Keratinocyte (primary cell): ENCODE data around the gene PEX10. TPM values are rescaled to one million over a fixed set of nuclear protein-coding genes. Genes with fewer than 3 reads are reported as not detected.

ENCODE experiments used
- DNase-seq: peaks from one replicate; pipeline ENCODE4 v3.0.0-alpha.2; 2011; ENCODE audit warnings: low read depth, missing footprints, low spot score
- FAIRE-seq: peaks from 2 replicates; lab custom pipeline; 2011; peaks lifted over from hg19 to GRCh38; lab: Jason Lieb, UNC
- H2AFZ ChIP-seq: 2 replicates; pipeline ENCODE4 v1.6.0; 2012; ENCODE audit warnings: low read length, control low read depth, inconsistent platforms; ENCODE audit not compliant: control insufficient read depth
- H3K27ac ChIP-seq: 2 replicates; pipeline ENCODE4 v1.5.1; 2011; ENCODE audit warnings: low read length; ENCODE audit not compliant: control insufficient read depth, insufficient read depth
- H3K27me3 ChIP-seq: 3 replicates; pipeline ENCODE4 v1.6.0; 2011; ENCODE audit warnings: low read length; ENCODE audit not compliant: control insufficient read depth, insufficient read depth; ENCODE audit errors: extremely low read depth
- H3K36me3 ChIP-seq, 2 experiments: 2 replicates in 1 of 2; 3 replicates in 1 of 2; pipeline ENCODE4 v1.5.1; 2011; ENCODE audit warnings: low read length in 2 of 2, mild to moderate bottlenecking in 1 of 2; ENCODE audit not compliant: control insufficient read depth in 2 of 2, insufficient read depth in 2 of 2; ENCODE audit errors: extremely low read depth in 1 of 2
- H3K4me1 ChIP-seq: 3 replicates; pipeline ENCODE4 v1.5.1; 2011; ENCODE audit warnings: low read length; ENCODE audit not compliant: control insufficient read depth, insufficient read depth; ENCODE audit errors: extremely low read depth
- H3K4me2 ChIP-seq: 3 replicates; pipeline ENCODE4 v1.6.0; 2011; ENCODE audit warnings: low read depth, low read length; ENCODE audit not compliant: control insufficient read depth, insufficient read depth; ENCODE audit errors: extremely low read depth
- H3K4me3 ChIP-seq, 3 experiments: fragments of 200-600 bp in 1 of 3; sonication (generic) in 1 of 3; 2 replicates in 2 of 3; 3 replicates in 1 of 3; pipeline ENCODE4 v1.5.1; 2011 to 2016; ENCODE audit warnings: low read length in 3 of 3, mild to moderate bottlenecking in 3 of 3, control low read depth in 2 of 3, inconsistent platforms in 1 of 3, low read depth in 1 of 3, mixed read lengths in 1 of 3, mixed run types in 1 of 3, moderate library complexity in 1 of 3; ENCODE audit not compliant: control insufficient read depth in 2 of 3, insufficient read depth in 2 of 3; ENCODE audit errors: extremely low read depth in 1 of 3
- H3K79me2 ChIP-seq: 2 replicates; pipeline ENCODE4 v1.6.0; 2012; ENCODE audit warnings: low read length; ENCODE audit not compliant: control insufficient read depth, insufficient read depth
- H3K9ac ChIP-seq: 3 replicates; pipeline ENCODE4 v1.6.0; 2011; ENCODE audit warnings: low read length; ENCODE audit not compliant: control insufficient read depth, insufficient read depth; ENCODE audit errors: extremely low read depth
- H3K9me1 ChIP-seq: 3 replicates; pipeline ENCODE4 v1.6.0; 2011; ENCODE audit warnings: low read length; ENCODE audit not compliant: control insufficient read depth, insufficient read depth; ENCODE audit errors: extremely low read depth
- H3K9me3 ChIP-seq: 2 replicates; pipeline ENCODE4 v1.5.1; 2012; ENCODE audit warnings: low read depth, low read length; ENCODE audit not compliant: control insufficient read depth
- H4K20me1 ChIP-seq: 3 replicates; pipeline ENCODE4 v1.6.0; 2011; ENCODE audit warnings: low read length; ENCODE audit not compliant: control insufficient read depth, insufficient read depth; ENCODE audit errors: extremely low read depth
- EZH2 ChIP-seq: IDR thresholded peaks from one replicate; pipeline ENCODE4 v1.6.1; 2012; ENCODE audit warnings: inconsistent platforms, mild to moderate bottlenecking, low read length, moderate library complexity
- dilution Hi-C: fragments of 300-500 bp; cut with MboI; formaldehyde crosslinking; loops from one replicate; pipeline ENCODE4 v1.7.0; 2020; ENCODE audit warnings: low sequenced_read_pairs; ENCODE audit not compliant: extremely low pct_ligation_motif_present
- polyA plus RNA-seq, 5 experiments: library from polyadenylated mRNA; depleted of rRNA in 3 of 5; stranded (reverse) in 3 of 5; stranded (forward) in 1 of 5; unstranded in 1 of 5; fragments of >200 nt; gene quantifications; 1 replicate in 1 of 5; 2 replicates in 3 of 5; 3 replicates in 1 of 5; pipeline versions ENCODE4 v1.2.1 to v1.2.3, GENCODE V29; 2011 to 2012; ENCODE audit warnings: missing spikeins in 2 of 5, low read depth in 1 of 5, low replicate concordance in 1 of 5
- TF ChIP-seq, protein P1 (sequence below), 3 experiments: IDR thresholded peaks in 1 of 3; conservative IDR thresholded peaks in 1 of 3; optimal IDR thresholded peaks in 1 of 3; 2 replicates in 2 of 3; 3 replicates in 1 of 3; pipeline versions ENCODE3 to v1.5.1; 2011; ENCODE audit warnings: low read length in 3 of 3, mild to moderate bottlenecking in 3 of 3, moderate library complexity in 2 of 3, control low read depth in 1 of 3, inconsistent platforms in 1 of 3; ENCODE audit not compliant: insufficient read depth in 2 of 3; ENCODE audit errors: extremely low read depth in 1 of 3

The PEX10 gene
- polyA plus RNA-seq, 1 donor (not counting 4 experiments of a cell fraction or from before 2014, with no cell fraction given) = 13.8 TPM

DNA sequence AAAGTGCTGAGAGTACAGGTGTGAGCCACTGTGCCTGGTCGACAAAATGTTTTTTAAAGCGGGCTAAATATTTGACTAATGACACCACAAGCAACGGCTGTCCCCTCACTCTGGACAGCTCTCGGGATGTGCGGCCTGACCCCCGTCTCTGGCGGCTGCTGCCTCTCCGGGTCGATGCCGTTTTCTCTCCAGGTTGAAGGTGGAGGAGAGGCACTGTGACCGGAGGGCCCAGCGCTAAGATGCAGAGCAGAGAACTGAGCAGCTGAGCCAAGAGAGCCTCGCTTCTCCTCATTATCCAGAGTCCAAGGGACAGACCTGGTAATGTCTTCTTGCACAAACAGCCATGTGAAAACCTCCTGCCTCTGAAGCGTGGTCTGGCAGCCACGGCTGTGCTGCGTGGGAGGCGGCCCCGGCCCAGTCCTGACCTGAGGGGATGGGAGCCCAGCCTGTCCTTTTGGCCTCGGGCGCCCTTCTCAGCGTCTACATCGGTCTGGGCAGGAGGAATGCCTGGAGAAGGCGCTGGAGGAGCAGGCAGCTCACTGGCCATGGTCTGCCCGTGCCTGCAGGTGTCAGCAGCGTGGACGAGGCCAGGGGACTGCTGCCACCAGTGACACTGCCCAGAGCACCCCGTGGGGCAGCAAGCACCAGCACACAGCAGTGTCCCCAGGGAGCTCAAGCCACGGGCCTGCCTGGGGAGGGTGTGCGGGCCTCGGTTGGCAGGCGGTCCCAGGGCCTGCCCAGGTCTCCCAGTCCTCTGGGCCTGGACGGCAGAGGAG, 31.4 kb downstream of the PEX10 start:
- H3K79me2 ChIP-seq = no peaks in the 10 kb centered on the region
- no peak overlapping the region for H3K4me3 ChIP-seq
- no peaks in the 10 kb centered on the region for H4K20me1 ChIP-seq
- no peak overlapping the region for H3K4me2 ChIP-seq
- H2AFZ ChIP-seq = no peak overlapping the region
- TF ChIP-seq, protein P1, sequence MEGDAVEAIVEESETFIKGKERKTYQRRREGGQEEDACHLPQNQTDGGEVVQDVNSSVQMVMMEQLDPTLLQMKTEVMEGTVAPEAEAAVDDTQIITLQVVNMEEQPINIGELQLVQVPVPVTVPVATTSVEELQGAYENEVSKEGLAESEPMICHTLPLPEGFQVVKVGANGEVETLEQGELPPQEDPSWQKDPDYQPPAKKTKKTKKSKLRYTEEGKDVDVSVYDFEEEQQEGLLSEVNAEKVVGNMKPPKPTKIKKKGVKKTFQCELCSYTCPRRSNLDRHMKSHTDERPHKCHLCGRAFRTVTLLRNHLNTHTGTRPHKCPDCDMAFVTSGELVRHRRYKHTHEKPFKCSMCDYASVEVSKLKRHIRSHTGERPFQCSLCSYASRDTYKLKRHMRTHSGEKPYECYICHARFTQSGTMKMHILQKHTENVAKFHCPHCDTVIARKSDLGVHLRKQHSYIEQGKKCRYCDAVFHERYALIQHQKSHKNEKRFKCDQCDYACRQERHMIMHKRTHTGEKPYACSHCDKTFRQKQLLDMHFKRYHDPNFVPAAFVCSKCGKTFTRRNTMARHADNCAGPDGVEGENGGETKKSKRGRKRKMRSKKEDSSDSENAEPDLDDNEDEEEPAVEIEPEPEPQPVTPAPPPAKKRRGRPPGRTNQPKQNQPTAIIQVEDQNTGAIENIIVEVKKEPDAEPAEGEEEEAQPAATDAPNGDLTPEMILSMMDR (optimal IDR thresholded peaks at IDR 0.05 in 1 of 3, IDR thresholded peaks at IDR 0.05 in 1 of 3, conservative IDR thresholded peaks at IDR 0.05 in 1 of 3; ENCODE audit: extremely low read depth in 1 of 3, insufficient read depth in 2 of 3, low read length in 3 of 3) = no peak
- no peak for TF ChIP-seq EZH2
- no peak for DNase-seq
- H3K9me3 ChIP-seq = no peaks in the 10 kb centered on the region
- no peaks in the 10 kb centered on the region for H3K9me1 ChIP-seq
- dilution Hi-C loops = no loop called here
- H3K36me3 ChIP-seq = no peaks in the 10 kb centered on the region
- peaks cover 21% of the 10 kb centered on the region for H3K27me3 ChIP-seq
- no peak overlapping the region for H3K27ac ChIP-seq
- FAIRE-seq = no peak
- H3K9ac ChIP-seq = no peak overlapping the region
- no peaks in the 10 kb centered on the region for H3K4me1 ChIP-seq

DNA sequence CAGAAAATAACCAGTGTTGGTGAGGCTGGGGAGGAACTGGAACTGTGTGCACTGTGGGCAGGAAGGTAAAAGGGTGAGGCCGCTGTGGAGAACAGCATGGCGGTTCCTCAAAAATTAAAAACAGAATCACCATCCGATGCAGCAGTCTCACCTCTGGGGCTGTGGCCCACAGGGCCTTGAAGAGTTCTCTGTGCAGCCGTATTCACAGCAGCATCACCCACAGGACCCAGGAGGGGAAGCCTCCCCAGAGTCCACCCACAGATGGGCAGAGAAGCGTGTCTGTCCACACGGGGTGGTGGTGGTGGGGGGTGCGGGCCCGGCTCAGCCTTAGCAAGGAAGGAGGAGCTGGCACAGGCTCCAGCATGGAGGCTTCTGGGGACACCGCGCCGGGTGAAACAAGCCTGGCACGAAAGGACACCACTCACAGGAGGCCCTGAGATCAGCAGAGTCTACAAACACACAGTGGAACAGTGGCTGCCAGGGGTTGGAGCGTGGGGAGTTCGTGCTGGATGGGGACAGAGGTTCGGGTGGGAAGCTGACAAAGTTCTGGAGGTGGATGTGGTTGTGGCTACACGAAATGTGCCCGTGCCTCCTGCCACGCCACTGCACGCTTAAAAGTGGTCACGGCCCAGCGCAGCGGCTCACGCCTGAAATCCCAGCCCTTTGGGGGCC, 32.5 kb downstream of the PEX10 start:
- Histone ChIP-seq H3K9me1 (no peaks in the 10 kb centered on the region), H3K27me3 (peaks cover 25% of the 10 kb centered on the region), H3K9me3 (no peaks in the 10 kb centered on the region), H3K36me3 (no peaks in the 10 kb centered on the region), H2AFZ (no peak overlapping the region), H4K20me1 (no peaks in the 10 kb centered on the region), H3K9ac (no peak overlapping the region), H3K79me2 (no peaks in the 10 kb centered on the region), H3K4me1 (no peaks in the 10 kb centered on the region), H3K27ac (no peak overlapping the region), H3K4me3 (no peak overlapping the region), H3K4me2 (no peak overlapping the region)
- no peak for TF ChIP-seq EZH2
- TF ChIP-seq, protein P1 (optimal IDR thresholded peaks at IDR 0.05 in 1 of 3, IDR thresholded peaks at IDR 0.05 in 1 of 3, conservative IDR thresholded peaks at IDR 0.05 in 1 of 3; ENCODE audit: extremely low read depth in 1 of 3, insufficient read depth in 2 of 3, low read length in 3 of 3) = no peak
- no peak for DNase-seq
- no peak for FAIRE-seq
- dilution Hi-C loops = no loop called here
